Hindlimb muscle (tissue), 1 donor: ENCODE data around the gene SORL1. TPM values are rescaled to one million over a fixed set of nuclear protein-coding genes. Genes with fewer than 3 reads are reported as not detected.
A peak's percentile ranks its signal among the peaks of the same experiment; 100 is the strongest.

Source experiments
- DNase-seq: peaks from one replicate; pipeline ENCODE4 v3.0.0-alpha.2; 2013
- polyA plus RNA-seq: library from polyadenylated mRNA; unstranded; fragments of 120-200 nt; gene quantifications from one replicate; pipeline ENCODE4 v1.2.1, GENCODE V29; 2013; ENCODE audit not compliant: insufficient read length

Gene SORL1
- polyA plus RNA-seq, 1 donor = 3.3 TPM

DNA sequence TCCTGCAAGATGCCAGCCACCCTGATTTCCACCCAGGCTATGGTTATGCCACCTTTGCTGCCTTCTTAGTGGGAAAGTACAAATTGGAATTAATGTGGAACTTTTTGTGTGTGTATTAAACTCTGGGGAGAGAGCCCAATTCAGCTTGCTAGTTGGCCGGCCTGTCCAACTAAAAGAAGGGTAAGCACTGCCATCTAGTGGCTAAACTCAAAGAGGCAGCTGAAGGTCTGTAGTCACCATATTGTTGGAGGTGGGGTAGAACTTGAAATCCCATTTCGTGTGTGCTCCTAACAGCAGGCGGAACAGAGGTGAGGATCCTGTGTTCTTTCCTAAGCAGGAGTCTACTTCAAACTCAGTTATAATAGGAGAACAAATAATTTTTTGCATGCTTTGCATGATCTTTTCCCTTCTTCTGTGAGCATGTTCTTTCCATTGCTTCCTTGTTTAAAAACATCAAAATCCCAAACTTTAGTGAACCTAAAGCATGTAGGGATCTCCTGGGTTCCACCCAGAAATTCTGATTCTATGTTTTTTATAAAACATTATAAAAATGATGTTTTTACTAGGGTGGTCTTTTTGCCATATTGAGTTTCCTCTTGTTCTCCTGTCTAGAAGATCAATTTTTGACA, 139.4 kb downstream of the SORL1 start:
- DNase-seq = peak; percentile 78

DNA sequence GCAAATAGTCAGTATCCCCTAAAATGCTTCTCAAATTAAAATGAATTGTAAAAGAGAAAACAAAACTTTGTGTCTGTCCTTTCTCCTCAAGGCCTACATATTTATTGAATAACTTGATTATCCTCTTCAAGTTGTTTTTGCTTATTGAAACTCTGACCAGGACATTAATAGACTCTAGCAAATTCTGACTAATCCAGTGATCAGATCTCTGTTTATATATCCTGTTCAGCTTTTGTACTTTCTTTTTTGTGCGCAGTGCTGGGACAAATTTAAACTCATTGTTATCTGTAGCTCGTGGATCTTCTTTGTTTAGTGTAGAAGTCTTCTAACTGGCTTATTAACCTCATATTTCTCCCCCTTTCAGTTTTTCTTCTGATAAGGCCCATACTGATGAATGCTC, 140.6 kb downstream of the SORL1 start:
- DNase-seq = no peak

DNA sequence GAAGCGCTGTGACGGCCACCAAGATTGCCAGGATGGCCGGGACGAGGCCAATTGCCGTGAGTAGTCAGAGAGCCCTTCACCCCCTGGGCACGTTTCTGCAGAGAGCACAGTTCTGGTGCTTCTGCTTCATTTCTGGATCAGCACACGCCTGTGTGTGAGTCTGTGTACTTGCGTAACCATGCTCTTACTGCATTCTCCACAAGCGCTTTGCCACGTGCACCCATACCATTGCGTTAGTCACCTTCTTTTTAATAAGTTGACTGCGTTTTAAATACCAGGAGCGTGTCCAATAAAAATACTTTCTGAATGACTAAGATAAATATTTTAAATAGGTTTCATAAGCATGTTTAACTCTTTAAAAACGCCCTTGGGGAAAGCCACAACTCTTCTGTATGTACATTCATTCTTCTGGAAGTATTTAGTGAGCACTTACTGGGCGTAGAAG, 143.6 kb downstream of the SORL1 start:
- DNase-seq = no peak

DNA sequence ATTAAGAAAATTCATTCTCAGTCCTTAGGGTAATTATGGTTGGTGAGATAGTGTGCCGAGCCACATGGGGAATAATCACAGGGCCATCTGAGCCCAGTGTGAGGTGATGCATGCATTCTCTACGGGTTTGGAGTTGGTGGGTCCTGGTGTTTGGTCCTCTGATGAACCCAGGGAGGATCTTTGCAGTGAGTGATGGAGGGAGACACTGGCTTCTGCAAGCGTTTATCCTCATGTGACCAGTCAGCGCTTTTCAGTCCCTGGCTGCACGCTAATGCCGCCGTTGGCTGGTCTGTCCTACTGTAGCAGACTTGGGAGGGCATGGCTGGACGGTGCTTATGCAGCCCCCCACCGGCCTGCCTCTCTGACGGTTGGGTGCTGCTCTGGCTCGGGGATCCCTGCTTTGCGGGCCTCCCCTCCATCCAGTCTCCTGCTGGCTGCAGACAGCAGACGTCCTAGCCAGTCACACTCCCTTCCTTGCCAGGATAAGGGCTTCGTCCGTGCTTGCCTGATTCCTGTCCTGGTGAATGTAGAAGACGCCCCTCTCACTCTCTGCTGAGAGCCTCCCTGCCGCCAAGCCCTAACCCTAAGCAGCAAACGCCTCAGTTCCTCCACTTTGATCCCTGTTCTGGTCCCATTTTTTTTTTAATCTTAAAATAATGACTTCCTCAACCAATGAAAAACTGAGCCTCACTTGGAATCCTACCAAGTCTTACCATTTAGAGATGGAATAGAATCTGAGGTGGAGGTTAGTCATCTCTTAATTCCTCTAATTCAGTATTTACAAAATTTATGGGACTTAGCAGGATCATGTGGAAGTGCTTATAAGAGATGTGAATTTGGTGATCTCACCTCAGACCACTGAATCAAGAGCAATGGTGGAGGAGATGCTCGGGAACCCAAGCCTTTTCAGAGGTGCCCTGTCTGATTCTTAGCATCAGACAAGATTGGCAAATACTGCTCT, 144.4 kb downstream of the SORL1 start:
- no peak for DNase-seq

DNA sequence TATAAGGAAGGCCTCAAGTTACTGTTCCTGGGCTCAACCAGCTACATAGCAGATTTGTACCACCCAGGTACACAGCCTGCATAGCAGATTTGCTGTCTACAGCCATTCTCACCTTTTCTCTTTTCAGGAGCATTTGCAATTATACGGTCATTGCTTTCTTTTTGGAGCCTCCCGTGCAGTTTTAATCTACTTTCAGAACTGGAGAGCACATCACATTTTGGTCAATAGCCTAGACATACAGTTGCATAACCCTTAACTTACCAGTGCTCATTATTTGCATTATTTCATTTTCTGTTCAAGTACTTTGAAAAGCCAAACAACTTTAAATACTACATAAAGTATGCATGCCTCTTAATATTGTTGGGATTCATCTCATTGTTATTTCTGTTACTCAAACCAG, 151.2 kb downstream of the SORL1 start:
- DNase-seq = no peak

DNA sequence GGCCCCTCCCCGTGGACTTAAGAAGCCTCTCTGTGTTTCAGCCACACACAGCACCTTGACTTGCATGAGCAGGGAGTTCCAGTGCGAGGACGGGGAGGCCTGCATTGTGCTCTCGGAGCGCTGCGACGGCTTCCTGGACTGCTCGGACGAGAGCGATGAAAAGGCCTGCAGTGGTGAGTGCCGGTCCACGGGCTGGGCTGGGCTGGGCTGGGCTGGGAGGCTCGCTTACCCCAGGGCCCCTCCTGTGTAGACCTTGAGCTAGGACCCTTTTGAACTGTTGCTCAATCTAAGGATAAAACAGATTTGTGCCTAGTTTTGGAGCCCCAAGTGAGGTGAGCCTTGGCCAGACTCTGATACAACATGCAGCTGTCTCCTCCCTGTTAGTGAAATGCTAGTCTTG, 152.0 kb downstream of the SORL1 start:
- DNase-seq = no peak

DNA sequence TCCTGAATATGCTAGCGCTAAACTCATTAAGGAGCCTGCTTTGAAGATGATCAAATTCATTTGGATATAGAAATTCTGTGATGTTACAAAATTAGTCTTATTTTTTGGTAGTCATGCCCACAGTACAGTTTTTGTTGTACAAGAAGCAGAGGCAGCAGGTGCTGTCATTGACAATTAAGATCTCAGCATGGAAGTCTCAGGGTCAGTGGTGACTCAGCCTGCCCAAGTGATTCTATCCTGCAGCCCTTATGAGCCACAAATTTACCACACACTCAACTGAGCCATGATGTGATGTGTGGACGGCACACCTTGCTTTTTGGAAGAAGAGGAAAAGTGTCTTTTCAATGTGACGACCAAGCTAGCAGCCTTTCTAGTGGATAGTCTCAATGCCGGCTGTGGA, 154.2 kb downstream of the SORL1 start:
- DNase-seq = no peak

DNA sequence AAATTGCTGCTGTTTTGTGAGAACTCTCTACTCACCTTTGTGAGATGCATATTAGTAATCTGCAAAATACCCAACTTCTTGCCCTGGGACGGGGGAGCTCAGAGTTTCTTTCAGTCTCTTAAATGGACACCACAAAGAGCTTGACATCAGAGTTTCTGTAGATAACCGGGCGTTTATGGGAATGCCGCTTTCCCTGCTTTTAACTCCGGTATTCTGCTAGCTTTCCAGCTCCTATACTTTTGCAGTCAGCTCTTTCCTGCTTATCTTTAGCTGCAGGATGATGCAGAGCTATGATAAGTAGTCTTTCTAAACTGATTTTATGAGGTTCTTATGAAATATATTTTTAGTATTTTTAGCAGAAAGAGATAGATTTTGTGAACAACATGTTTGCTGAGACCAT, 155.2 kb downstream of the SORL1 start:
- DNase-seq = no peak

DNA sequence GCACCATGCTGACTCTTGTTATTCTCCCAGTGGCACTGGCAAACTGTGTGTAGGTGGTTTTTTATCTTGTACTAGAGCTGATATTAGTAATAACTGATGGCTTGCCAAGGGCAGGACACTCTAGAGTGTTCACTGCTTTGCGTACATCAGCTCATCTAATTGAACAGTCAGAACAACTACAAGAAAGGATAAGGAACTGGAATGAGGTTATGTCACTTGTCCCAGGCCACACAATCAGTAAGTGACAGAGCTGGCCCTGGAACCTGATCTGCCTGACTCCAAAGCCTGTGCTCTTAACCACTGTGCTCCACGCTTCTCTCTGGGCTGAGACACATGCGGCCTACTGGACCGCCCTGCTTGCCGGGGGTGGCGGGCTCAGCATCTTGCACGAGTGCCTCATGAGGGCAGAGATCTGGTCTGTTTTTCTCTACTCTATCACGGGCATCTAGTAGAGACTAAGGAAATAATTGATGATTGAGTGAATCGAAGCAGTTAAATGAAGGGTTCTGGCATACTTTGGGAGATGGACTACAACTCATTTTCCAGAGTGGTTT, 156.5 kb downstream of the SORL1 start:
- no peak for DNase-seq

DNA sequence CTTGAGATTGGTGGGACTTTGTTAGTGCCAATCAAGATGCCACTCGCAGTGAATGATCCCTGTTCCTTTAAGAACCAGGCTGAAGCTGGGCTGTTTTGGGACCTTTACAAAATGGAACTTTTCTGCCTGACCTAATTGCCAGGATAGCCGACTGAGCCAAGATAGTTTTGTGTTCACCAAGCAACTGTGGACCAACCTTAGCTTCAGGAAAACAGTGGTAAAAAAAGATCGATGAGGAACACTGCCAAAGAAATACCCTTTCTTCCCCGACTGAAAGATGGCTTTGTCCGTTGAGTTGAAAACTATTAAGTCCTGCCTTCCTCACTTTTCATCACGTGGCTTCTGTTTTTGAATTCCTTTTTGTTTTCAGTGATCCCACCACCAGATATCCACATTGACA, 158.6 kb downstream of the SORL1 start:
- DNase-seq = no peak

DNA sequence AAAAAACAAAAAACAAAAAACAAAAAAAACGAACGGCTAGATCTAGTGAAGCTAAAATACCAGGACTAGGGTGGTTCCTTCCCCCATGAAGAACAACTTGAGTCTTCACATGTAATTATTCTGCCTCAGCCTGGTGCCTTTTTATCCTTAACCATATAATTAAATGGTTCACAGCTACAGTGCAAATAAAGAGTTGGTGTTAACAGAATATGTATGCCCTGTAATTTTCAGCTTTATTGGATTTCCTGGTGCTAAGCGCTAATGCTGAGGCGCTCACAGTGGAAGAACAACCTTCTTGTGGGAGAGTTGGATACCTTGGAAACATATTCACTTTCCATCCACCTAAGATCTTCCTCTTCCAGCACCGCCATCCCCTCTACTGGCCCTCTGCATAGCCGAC, 159.1 kb downstream of the SORL1 start:
- no peak for DNase-seq

DNA sequence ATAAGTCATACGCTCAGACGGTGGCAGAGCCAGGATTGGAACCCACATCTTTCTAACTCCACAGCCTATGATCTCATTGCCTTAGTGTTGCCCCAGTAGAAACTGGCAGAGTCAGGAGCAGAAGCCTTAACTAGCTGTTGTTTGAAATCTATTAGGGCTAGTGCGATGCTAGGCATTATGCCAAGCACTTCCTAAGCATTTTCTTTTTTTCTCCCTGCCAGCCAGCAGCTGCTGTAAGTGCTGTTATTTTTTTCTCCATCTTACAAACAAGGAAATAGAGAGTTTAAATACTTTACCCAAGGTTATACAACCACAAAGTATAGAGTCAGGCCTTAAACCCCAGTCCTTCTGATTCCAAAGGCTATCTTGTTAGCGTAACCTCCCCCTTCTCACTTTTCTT, 161.6 kb downstream of the SORL1 start:
- DNase-seq = no peak

DNA sequence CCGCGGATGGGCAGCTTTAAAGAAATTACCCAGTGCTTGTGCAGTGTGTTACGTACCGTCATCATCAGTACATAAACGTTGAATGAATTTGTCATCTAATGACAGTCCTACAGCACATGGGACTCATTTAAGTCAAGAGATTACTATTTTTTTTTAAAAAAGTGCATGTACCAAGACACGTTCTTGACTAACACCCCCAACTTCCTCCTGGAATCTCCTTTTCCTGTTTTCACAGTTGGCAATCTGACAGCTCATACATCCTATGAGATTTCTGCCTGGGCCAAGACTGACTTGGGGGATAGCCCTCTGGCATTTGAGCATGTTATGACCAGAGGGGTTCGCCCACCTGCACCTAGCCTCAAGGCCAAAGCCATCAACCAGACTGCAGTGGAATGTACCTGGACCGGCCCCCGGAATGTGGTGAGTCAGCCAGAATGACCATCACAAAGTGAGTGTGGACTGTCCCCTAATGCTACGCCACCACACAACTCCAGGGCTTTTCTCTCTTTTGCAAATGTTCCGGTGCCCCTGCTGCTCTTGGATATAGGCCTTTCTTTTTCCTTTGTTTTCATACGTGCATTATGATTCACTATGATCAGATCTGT, 162.6 kb downstream of the SORL1 start:
- DNase-seq = no peak

DNA sequence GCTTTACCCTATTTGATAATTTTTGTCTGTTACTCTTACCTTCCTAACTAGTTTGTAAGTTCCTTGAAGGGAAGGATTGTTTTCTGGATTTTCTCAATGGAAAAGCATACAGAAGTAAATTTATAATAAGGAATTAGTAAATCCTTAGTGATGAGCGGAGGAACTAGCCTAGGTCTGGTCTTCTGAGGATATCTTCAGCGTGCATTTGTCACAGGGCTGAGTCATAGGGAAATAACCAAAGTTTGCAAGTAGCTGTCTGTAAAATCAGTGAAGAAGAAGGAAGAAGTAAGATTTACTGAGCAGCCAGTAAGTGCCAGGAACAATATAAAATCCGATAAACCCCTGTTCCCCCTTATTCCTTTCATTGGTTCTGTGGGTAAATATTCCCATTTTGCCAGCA, 163.4 kb downstream of the SORL1 start:
- no peak for DNase-seq

DNA sequence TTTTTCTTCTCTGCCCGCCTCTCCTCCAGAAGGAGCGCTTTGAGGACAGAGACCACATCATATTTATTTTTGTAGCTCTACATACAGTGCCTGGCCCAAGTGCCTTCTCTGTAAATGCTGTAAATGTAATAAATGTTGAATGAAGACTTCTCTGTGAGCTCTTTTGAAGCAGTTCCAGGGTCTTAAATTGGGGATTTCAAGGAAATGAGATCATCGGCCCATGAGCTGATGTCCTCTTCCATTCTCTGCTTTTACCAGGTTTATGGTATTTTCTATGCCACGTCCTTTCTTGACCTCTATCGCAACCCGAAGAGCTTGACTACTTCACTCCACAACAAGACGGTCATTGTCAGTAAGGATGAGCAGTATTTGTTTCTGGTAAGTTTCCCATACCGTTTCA, 166.4 kb downstream of the SORL1 start:
- DNase-seq = no peak

DNA sequence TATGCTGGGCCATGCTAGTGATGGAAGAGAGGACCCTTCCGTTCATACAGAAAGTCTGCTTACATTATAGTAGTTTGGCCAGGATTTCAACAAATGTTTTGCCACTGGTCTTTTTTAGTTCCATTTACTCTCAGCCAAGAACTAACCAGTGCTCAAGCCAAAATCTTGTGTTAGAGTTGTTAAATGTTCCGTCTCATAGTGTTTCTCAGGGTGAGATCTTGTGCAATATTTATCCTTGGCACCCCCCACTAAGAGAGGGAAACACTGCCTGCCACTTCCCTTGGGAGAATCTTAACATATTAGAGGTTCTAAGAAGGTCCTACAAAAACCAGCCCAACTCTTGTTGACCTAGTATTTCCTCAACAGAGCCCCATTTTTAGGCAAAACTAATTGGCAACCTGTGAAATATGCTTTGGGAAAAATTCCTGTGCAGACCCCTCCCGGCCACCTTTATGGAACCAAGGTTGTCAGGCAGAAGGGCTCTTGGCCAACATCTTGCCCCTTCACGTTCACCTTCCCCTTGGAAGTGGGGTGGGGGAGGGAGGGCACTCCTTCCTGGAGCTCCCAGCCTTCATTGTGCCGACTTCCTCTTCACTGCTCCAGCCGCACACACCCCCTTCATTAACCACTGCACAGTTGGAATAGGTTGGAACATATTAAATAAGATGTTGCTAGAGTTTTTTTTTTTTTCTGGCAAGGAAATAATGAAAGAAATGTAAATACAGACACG, 173.8 kb downstream of the SORL1 start:
- no peak for DNase-seq

DNA sequence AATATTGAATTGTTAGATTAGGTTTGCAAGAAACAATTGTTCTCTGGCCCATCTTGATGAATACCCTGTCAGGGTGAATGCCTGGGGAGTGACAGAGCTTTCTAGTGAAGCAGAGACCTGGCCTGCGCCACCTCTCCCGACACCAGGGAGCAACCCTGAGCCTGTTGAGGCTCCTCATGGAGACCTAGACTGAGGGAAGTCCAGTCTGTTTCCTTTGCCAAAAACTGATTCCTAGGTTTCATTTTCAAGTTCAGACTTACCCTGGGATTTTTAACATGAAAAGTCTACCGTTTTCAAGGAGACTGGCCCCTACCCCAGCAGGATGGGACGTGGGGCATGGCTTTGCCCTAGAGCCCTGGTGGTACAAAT, 174.4 kb downstream of the SORL1 start:
- no peak for DNase-seq

DNA sequence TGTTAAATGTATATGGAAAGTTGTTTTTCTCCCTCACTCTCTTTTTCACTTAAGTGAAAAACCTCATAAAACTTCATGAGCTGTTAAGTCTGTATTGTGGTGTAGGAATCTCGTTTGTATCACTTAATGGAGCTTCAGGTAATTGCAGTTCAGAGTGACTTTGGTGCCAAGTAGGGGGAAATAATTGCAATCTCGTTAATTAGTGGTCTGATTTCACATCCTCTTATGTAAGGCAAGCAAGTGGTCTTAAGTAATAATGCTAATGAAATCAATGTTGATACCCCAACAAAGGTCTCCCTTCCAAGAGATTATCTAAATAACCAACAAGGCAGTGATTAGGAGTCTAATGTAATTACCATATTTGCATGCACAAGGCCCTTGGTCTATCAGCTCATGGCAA, 174.9 kb downstream of the SORL1 start:
- no peak for DNase-seq

DNA sequence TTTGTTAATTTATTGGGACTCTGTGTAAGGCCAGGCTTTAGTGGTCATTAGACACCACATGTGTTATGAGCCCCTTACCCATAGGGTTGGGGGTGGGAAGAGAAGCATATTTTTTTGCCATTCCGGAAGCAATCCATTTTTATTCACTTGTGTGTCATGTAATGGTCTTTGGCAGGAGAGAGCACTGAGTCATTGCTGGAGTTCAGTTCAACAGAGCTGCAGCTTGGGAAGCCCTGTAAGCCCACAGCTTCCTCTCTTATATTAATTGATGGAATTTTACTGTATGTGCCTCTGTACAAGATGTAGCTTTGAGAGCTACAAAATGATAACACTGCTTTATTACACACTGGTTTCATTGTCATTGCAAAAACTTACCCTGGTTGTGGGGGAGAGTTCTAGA, 177.9 kb downstream of the SORL1 start:
- peak; percentile 54 for DNase-seq

DNA sequence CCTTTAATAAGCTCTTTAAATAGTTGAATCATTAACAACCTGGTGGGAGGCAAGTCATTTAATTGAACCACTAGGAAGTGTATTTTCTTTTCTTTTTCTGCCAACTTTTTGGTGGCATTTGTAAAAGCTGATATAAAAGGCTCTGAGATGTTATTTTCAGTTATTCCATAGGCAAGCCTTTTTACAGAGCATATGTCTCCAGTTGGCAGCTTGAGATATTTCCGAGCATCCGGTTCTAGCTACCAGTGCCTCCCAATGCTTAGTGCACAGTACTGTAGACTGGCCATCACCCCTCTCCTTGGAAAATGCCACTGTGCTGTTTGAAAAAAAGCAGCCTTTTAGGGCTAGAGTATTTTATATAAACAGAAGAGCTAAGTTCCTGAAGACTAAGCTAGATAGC, 179.3 kb downstream of the SORL1 start:
- DNase-seq = no peak

DNA sequence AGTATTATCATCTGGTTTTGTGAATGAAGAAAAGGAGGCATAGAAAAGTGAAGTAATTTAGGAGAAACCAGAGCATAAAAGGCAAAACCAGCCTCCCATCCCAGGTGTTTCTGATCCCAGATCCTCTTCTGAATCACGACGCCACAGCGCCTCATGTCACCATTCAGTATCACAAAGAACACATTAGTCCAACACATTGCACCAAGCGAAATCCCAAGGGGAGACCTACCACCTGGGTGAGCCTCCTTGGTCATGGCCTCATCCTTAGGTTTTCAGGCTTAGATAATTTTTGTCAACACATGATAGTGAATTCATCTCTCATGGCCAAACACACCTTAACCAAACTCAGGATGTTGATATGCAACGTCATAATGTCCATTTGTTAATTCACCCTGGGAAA, 182.2 kb downstream of the SORL1 start:
- no peak for DNase-seq

DNA sequence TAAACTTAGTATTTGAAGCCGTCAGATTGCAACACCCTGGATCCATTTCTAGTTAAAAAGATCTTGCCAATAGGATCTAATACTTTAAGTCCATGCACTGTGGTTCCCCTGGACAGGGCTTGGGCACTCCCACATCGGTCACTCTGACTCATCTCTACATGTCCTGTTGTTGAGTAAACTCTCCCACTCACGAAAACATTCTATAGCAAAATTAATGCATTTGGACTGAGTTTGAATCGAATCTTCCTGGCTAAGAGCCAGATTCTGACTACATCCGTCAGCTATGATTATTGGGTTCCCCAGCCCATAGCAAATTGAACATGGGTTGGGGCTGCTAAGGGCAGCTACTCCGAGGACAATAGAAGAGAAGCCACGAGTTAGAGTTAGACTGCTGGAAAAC, 182.8 kb downstream of the SORL1 start:
- no peak for DNase-seq
